GM10248 (cell line): ENCODE results near the gene ASPHD1.

Experiments used
- CTCF ChIA-PET: fragments of 300-600 bp; sonication (Branson Sonifier 250); formaldehyde crosslinking; extraction: SDS; loops from one replicate; lab custom pipeline; 2021; ENCODE audit warnings: antibody characterized with exemption; lab: Yijun Ruan, JAX
- POLR2A ChIA-PET: fragments of 350-650 bp; sonication (Branson Sonifier 250); formaldehyde crosslinking; extraction: SDS; loops from one replicate; lab custom pipeline; 2020; ENCODE audit warnings: antibody characterized with exemption; lab: Yijun Ruan, JAX
- DNase-seq: peaks from one replicate; pipeline ENCODE4 v3.0.0; 2012; ENCODE audit errors: extremely low spot score
- CTCF ChIP-seq: IDR thresholded peaks from 2 replicates; pipeline ENCODE4 v1.5.1; 2012; ENCODE audit warnings: mild to moderate bottlenecking, low read depth; ENCODE audit errors: extremely low read depth, missing control alignments, control extremely low read depth

ASPHD1 gene

GRCh38 chr16:29891525-29892457 lies 8.5 kb upstream of the ASPHD1 start:
- ChIA-PET POLR2A (no interaction called here), CTCF (interaction anchor here (1.3 to 1.4 kb wide), 2 partner anchors 9 to 28 kb away, joined by 3 read pairs; partner anchors contain the start of gene CDIPT)
- no peak for DNase-seq
- TF ChIP-seq CTCF: no peak

- TF ChIP-seq CTCF: no peak
- ChIA-PET POLR2A (no interaction called here), CTCF (no interaction called here)
- no peak for DNase-seq
Observed at GRCh38 chr16:29892458-29892813, 7.9 kb upstream of the ASPHD1 start.

- TF ChIP-seq CTCF: no peak
- DNase-seq: no peak
- POLR2A ChIA-PET: interaction anchor here (0.7 kb wide), 1 partner anchor 34 kb away, joined by 5 read pairs; no protein-coding TSS in a partner anchor
- CTCF ChIA-PET: interaction anchor here (1.4 kb wide), 1 partner anchor 45 kb away, joined by 4 read pairs; no protein-coding TSS in a partner anchor
Observed at GRCh38 chr16:29893553-29893952, 6.7 kb upstream of the ASPHD1 start.

- DNase-seq: no peak
- ChIA-PET CTCF (interaction anchor here (1.4 kb wide), 1 partner anchor 46 kb away, joined by 4 read pairs; no protein-coding TSS in a partner anchor), POLR2A (no interaction called here)
- no peak for TF ChIP-seq CTCF
Observed at GRCh38 chr16:29894352-29894751, 5.9 kb upstream of the ASPHD1 start.

GRCh38 chr16:29896841-29897240 lies 3.4 kb upstream of the ASPHD1 start:
- no peak for TF ChIP-seq CTCF
- ChIA-PET CTCF (no interaction called here), POLR2A (no interaction called here)
- DNase-seq: no peak

- POLR2A ChIA-PET: no interaction called here
Observed at GRCh38 chr16:29897333-29897732, 3.0 kb upstream of the ASPHD1 start.

More at GRCh38 chr16:29897333-29897732, 3.0 kb upstream of the ASPHD1 start:
- no peak for DNase-seq
- TF ChIP-seq CTCF: no peak
- CTCF ChIA-PET: no interaction called here
